Epithelial cell of esophagus (primary cell): ENCODE results near the gene LEFTY1.
"Not testable (repeated sequence)": the region's sequence is repeated elsewhere in the genome, so short reads cannot be mapped to it uniquely, and the experiment has no call there.

Source experiments
- DNase-seq: peaks from one replicate; pipeline ENCODE4 v3.0.0; 2010; ENCODE audit warnings: low read depth
- H3K4me3 ChIP-seq: 2 replicates; pipeline ENCODE4 v1.5.1; 2011; ENCODE audit warnings: mild to moderate bottlenecking, low read length, control low read depth
- CTCF ChIP-seq: IDR thresholded peaks from 2 replicates; pipeline ENCODE4 v1.5.1; 2011; ENCODE audit warnings: low read depth, mild to moderate bottlenecking, low read length, control low read depth, inconsistent platforms; ENCODE audit not compliant: insufficient read depth; ENCODE audit errors: missing control alignments

Gene LEFTY1

GRCh38 chr1:225931270-225932136, 42.6 kb upstream of the LEFTY1 start:
- no peak for TF ChIP-seq CTCF
- no peak for DNase-seq
- H3K4me3 ChIP-seq = no peak overlapping the region

- H3K4me3 ChIP-seq = no peak overlapping the region
- no peak for TF ChIP-seq CTCF
Measured at GRCh38 chr1:225930566-225930965, 41.6 kb upstream of the LEFTY1 start.

GRCh38 chr1:225929462-225929861, 40.5 kb upstream of the LEFTY1 start:
- DNase-seq, H3K4me3 ChIP-seq: not testable (repeated sequence)

More at GRCh38 chr1:225930566-225930965, 41.6 kb upstream of the LEFTY1 start:
- DNase-seq = no peak

GRCh38 chr1:225928186-225929175, 39.5 kb upstream of the LEFTY1 start:
- no peak for TF ChIP-seq CTCF
- H3K4me3 ChIP-seq = no peak overlapping the region
- DNase-seq = no peak

GRCh38 chr1:225926551-225927113, 37.7 kb upstream of the LEFTY1 start:
- TF ChIP-seq CTCF = no peak
- no peak overlapping the region for H3K4me3 ChIP-seq
- no peak for DNase-seq

- TF ChIP-seq CTCF = no peak
- H3K4me3 ChIP-seq = peak within 1 kb of the TSS; percentile 74
- peak; percentile 96 for DNase-seq
Measured at GRCh38 chr1:225923692-225924555, 35.0 kb upstream of the LEFTY1 start, which contains the start of gene PYCR2. Gene PYCR2 (minus strand): TSS chr1:225924250. CDS start chr1:225924110, 140 bp downstream.

GRCh38 chr1:225923381-225923691, 34.4 kb upstream of the LEFTY1 start:
- no peak for TF ChIP-seq CTCF
- H3K4me3 ChIP-seq = peak overlapping the region; percentile 74
- DNase-seq = no peak
